ENCODE results near the gene C19orf67.

DNA sequence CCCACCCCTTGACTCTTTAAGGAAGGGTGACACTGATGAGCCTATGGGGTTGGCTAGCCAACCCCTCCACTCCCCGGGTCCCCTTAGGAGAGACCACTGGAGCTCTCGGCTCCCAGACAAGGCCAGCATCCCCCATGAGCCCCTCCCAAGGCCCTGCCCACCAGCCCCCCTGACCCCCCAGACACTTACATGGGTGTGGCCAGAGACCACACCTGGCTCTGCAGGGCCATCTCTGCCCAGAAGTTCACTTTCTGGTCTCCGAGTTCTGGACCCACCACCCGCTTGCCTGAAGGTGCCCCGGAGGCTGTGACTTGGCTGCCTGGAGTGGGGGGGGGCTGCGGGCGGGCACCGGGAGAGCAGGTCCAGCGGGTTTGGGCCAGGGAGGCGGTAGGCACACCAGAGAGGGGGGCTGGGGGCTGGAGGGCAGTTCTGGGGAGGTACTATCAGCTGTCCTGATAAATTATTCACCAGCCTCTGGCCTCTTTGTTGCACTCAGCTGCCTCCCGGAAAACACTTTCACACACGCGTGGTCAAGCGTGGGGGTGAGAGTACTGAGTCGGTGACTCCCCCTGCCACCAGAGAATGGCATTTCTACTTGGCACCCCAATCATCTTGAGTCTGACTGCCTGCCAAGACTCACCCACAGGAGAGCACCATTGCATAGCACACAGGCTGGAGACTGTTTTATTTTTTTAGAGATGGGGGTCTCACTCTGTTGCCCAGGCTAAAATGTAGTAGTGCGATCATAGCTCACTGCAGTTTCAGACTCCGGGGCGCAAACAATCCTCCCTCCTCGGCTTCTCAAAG, 23.6 kb downstream of the C19orf67 start, which contains the start of gene PALM3:
- no peak for TF ChIP-seq POLR2A (IDR thresholded peaks at IDR 0.05; ENCODE audit: low read depth, low read length)
- TF ChIP-seq CTCF (conservative IDR thresholded peaks at IDR 0.05; ENCODE audit: low read depth, low read length): no peak
- TF ChIP-seq CEBPB (IDR thresholded peaks at IDR 0.05; ENCODE audit: low read depth, low read length): no peak
- no peak for TF ChIP-seq MXI1 (IDR thresholded peaks at IDR 0.05; ENCODE audit: borderline replicate concordance, low read depth, low read length)
- no peak for TF ChIP-seq ELK1 (IDR thresholded peaks at IDR 0.05; ENCODE audit: borderline replicate concordance, low read depth, low read length)
- no peak for TF ChIP-seq MAFK (IDR thresholded peaks at IDR 0.05; ENCODE audit: low read depth, low read length)
- no peak for TF ChIP-seq USF2 (IDR thresholded peaks at IDR 0.05; ENCODE audit: low read depth, low read length)
- no peak for TF ChIP-seq FOS (IDR thresholded peaks at IDR 0.05; ENCODE audit: low read depth, low read length)
- TF ChIP-seq NFE2L2 (IDR thresholded peaks at IDR 0.05; ENCODE audit: low read depth, low read length): no peak
- TF ChIP-seq RAD21 (IDR thresholded peaks at IDR 0.05; ENCODE audit: low read length): no peak
- no peak for TF ChIP-seq MAZ (IDR thresholded peaks at IDR 0.05; ENCODE audit: borderline replicate concordance, low read depth, low read length)

Data from IMR-90 (cell line).